GF-D8 (cell line): ENCODE data around the gene SOX1.

Source experiments
- DNase-seq: peaks from one replicate; lab custom pipeline; 2025; lab: John Stamatoyannopoulos, UW

The SOX1 gene

GRCh38 chr13:112067116-112067741 is at the start of gene SOX1:
Gene SOX1 (plus strand): TSS chr13:112067149. CDS start chr13:112067659, 510 bp downstream.
- DNase-seq = no peak

- no peak for DNase-seq
Measured at GRCh38 chr13:112024577-112024976, 42.4 kb upstream of the SOX1 start.

GRCh38 chr13:112027250-112027649 is 39.7 kb upstream of the SOX1 start:
- DNase-seq = no peak

- DNase-seq = no peak
Measured at GRCh38 chr13:112028481-112028880, 38.5 kb upstream of the SOX1 start.

- no peak for DNase-seq
Measured at GRCh38 chr13:112029143-112029542, 37.8 kb upstream of the SOX1 start.

GRCh38 chr13:112032186-112032993 is 34.6 kb upstream of the SOX1 start:
- no peak for DNase-seq

- DNase-seq = no peak
Measured at GRCh38 chr13:112034231-112034630, 32.7 kb upstream of the SOX1 start.

GRCh38 chr13:112034846-112035245 is 32.1 kb upstream of the SOX1 start:
- DNase-seq = no peak

GRCh38 chr13:112042496-112042895 is 24.5 kb upstream of the SOX1 start:
- DNase-seq = no peak

- no peak for DNase-seq
Measured at GRCh38 chr13:112052213-112052612, 14.7 kb upstream of the SOX1 start.

- no peak for DNase-seq
Measured at GRCh38 chr13:112053167-112053743, 13.7 kb upstream of the SOX1 start.

- no peak for DNase-seq
Measured at GRCh38 chr13:112053744-112054615, 13.0 kb upstream of the SOX1 start.

- no peak for DNase-seq
Measured at GRCh38 chr13:112054616-112055015, 12.3 kb upstream of the SOX1 start.

- no peak for DNase-seq
Measured at GRCh38 chr13:112055036-112055914, 11.7 kb upstream of the SOX1 start.

- no peak for DNase-seq
Measured at GRCh38 chr13:112055915-112056269, 11.1 kb upstream of the SOX1 start.

GRCh38 chr13:112056284-112056727 is 10.6 kb upstream of the SOX1 start:
- DNase-seq = no peak

- no peak for DNase-seq
Measured at GRCh38 chr13:112056739-112057438, 10.1 kb upstream of the SOX1 start.

GRCh38 chr13:112057439-112057735 is 9.6 kb upstream of the SOX1 start:
- DNase-seq = no peak

- no peak for DNase-seq
Measured at GRCh38 chr13:112057736-112058518, 9.0 kb upstream of the SOX1 start.

GRCh38 chr13:112058519-112058873 is 8.5 kb upstream of the SOX1 start:
- DNase-seq = no peak
